Measurements from ENCODE around the gene FBRSL1. TPM values are rescaled to one million over a fixed set of nuclear protein-coding genes. Genes with fewer than 3 reads are reported as not detected.
"Not testable (repeated sequence)": the region's sequence is repeated elsewhere in the genome, so short reads cannot be mapped to it uniquely, and the experiment has no call there.

FBRSL1 gene
- total RNA-seq, 1 donor from 2014 or later, result 66.0 TPM

DNA sequence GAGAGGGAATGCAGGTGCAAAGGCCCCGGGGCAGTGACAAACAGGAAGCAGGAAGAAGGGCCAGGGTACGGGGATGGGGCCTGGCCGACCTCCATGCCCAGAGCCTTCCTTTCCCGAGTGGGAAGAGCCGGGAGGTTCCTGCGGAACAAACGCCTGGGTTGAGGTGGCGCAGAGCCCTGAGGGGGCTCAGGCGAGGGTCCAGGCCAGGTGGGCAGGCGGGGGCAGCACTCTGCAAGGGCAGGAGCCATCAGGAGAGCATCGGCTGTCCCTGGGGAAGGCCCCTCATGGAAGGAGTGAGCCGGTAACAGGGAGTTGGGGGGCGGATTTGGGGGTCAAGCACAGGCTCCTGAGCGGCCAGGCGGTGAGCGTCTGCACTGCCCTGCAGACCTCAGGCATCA, 18.1 kb upstream of the FBRSL1 start:
- DNase-seq, result no peak
- intact Hi-C loops (cut with micrococcal nuclease), result no loop called here
- no peaks in the 10 kb centered on the region for H3K9me3 ChIP-seq (replicated peaks)
- TF ChIP-seq, protein P1, sequence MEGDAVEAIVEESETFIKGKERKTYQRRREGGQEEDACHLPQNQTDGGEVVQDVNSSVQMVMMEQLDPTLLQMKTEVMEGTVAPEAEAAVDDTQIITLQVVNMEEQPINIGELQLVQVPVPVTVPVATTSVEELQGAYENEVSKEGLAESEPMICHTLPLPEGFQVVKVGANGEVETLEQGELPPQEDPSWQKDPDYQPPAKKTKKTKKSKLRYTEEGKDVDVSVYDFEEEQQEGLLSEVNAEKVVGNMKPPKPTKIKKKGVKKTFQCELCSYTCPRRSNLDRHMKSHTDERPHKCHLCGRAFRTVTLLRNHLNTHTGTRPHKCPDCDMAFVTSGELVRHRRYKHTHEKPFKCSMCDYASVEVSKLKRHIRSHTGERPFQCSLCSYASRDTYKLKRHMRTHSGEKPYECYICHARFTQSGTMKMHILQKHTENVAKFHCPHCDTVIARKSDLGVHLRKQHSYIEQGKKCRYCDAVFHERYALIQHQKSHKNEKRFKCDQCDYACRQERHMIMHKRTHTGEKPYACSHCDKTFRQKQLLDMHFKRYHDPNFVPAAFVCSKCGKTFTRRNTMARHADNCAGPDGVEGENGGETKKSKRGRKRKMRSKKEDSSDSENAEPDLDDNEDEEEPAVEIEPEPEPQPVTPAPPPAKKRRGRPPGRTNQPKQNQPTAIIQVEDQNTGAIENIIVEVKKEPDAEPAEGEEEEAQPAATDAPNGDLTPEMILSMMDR (IDR thresholded peaks at IDR 0.05; ENCODE audit: borderline replicate concordance), result no peak
- H3K27me3 ChIP-seq (ENCODE audit: low read depth), result peaks cover 23% of the 10 kb centered on the region
- H3K36me3 ChIP-seq, result no peaks in the 10 kb centered on the region
- H3K4me3 ChIP-seq, result no peak overlapping the region
- no peak overlapping the region for H3K27ac ChIP-seq (replicated peaks)
- H3K4me1 ChIP-seq, result peaks cover 4% of the 10 kb centered on the region

DNA sequence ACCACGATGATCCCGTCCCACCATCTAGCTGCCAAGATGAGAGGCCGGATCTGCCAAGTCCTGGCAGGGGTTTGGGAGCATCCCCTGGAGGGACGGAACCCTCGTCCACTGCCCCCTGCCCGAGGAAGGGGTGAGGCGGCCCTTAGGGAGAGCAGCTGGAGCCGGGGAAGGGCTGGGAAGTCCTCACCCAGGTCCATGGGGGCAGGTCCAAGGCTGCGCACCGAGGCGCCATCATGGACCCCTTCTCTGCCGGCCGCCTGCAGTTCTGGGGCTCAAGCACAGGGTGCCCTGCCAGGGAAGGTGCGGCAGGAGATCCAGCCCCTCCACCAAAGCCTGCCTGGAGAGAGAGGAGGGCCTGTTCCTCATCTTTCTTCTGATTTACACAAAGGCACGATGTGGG, 17.6 kb upstream of the FBRSL1 start:
- Histone ChIP-seq H3K27me3 (ENCODE audit: low read depth) (peaks cover 18% of the 10 kb centered on the region), H3K9me3 (replicated peaks) (no peaks in the 10 kb centered on the region), H3K4me1 (peaks cover 4% of the 10 kb centered on the region), H3K36me3 (no peaks in the 10 kb centered on the region), H3K4me3 (no peak overlapping the region), H3K27ac (replicated peaks) (no peak overlapping the region)
- TF ChIP-seq, protein P1 (IDR thresholded peaks at IDR 0.05; ENCODE audit: borderline replicate concordance), result no peak
- no peak for DNase-seq
- intact Hi-C loops (cut with micrococcal nuclease), result no loop called here

DNA sequence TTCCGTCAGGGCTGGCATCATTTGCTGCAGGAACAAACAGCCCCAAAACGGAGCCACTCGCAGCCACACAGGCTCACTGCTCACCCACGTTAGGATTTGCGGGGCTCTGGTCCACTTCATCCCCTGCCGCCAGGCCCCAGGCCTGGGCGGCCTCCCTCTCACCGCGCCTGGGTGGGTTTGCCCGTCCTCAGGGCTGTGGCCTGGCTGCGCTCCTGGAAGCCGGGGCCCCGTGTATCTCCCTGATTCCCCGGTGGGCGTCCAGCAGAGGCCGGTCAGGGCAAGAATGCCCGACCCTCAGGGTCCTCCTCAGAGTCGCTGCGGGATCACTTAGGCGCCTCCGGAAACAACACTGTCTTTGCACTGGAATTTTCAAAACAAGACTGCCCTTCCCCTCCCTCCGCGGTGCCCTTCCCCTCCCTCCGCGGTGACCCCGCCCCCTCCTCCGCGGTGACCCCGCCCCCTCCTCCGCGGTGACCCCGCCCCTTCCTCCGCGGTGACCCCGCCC, 15.7 kb upstream of the FBRSL1 start:
- no peaks in the 10 kb centered on the region for H3K36me3 ChIP-seq
- DNase-seq, result no peak
- H3K4me3 ChIP-seq, result no peak overlapping the region
- TF ChIP-seq, protein P1 (IDR thresholded peaks at IDR 0.05; ENCODE audit: borderline replicate concordance), result no peak
- peaks cover 11% of the 10 kb centered on the region for H3K27me3 ChIP-seq (ENCODE audit: low read depth)
- H3K4me1 ChIP-seq, result peaks cover 4% of the 10 kb centered on the region
- H3K27ac ChIP-seq (replicated peaks), result no peak overlapping the region
- no peaks in the 10 kb centered on the region for H3K9me3 ChIP-seq (replicated peaks)
- intact Hi-C loops (cut with micrococcal nuclease), result no loop called here

DNA sequence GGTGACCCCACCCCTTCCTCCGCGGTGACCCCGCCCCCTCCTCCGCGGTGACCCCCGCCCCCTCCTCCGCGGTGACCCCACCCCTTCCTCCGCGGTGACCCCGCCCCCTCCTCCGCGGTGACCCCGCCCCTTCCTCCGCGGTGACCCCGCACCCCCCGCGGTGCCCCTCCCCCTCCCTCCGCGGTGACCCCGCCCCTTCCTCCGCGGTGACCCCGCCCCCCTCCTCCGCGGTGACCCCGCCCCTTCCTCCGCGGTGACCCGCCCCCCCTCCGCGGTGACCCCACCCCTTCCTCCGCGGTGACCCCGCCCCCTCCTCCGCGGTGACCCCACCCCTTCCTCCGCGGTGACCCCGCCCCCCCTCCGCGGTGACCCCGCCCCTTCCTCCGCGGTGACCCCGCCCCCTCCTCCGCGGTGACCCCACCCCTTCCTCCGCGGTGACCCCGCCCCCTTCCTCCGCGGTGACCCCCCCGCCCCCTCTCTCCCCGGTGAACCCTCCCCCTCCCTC, 15.1 kb upstream of the FBRSL1 start:
- H3K4me1 ChIP-seq; intact Hi-C loops (cut with micrococcal nuclease): not testable (repeated sequence)

DNA sequence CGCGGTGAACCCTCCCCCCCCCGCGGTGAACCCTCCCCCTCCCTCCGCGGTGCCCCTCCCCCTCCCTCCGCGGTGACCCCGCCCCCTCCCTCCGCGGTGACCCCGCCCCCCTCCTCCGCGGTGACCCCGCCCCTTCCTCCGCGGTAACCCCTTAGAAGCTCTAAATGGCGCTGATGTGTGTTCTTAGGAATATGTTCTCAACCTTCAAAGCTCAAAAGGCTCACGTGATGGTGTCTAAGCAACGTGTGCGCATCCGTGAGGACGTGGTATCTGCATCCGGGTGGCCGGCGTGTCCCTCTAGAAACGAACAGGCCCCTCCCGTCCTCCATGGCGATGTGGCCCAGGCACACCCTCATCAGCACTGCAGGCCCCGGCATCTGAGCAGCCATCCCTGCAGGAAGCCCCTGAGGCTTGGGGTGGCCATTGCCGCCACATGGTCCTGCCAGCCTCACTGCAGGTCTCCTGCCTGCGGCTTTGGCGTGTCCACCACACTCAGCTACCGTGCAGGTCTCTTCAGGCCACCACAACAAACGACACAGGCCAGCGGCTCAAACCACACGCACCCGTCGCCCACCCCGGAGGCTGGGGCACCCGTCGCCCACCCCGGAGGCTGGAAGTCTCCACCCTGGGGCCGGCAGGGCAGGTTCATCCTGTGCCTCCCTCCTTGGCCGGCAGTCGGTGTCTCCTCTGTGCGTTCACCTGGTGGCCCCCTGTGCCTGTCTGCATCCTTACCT, 14.5 kb upstream of the FBRSL1 start:
- Histone ChIP-seq H3K27me3 (ENCODE audit: low read depth) (peaks cover 22% of the 10 kb centered on the region), H3K36me3 (no peaks in the 10 kb centered on the region), H3K27ac (replicated peaks) (no peak overlapping the region), H3K4me1 (peaks cover 4% of the 10 kb centered on the region), H3K9me3 (replicated peaks) (no peaks in the 10 kb centered on the region), H3K4me3 (no peak overlapping the region)
- TF ChIP-seq, protein P1 (IDR thresholded peaks at IDR 0.05; ENCODE audit: borderline replicate concordance), result no peak
- intact Hi-C loops (cut with micrococcal nuclease), result no loop called here
- no peak for DNase-seq

More for the DNA sequence above, 15.1 kb upstream of the FBRSL1 start:
- not testable (repeated sequence) for H3K27ac ChIP-seq (replicated peaks); DNase-seq; H3K4me3 ChIP-seq; H3K36me3 ChIP-seq; H3K9me3 ChIP-seq (replicated peaks)
- peaks cover 16% of the 10 kb centered on the region for H3K27me3 ChIP-seq (ENCODE audit: low read depth)

DNA sequence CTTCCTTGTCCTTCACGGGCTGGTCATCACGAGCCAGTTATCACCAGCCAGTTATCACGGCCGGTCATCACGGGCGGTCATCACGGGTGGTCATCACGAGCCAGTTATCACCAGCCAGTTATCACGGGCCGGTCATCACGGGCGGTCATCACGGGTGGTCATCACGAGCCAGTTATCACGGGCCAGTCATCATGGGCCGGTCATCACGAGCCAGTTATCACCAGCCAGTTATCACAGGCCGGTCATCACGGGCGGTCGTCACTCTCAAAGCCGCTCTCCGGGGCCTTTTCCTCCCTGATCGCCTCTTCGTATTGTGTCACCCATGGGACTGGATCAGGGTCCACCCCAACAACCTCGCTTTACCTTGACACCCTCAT, 13.9 kb upstream of the FBRSL1 start:
- H3K36me3 ChIP-seq, result no peaks in the 10 kb centered on the region
- H3K27ac ChIP-seq (replicated peaks), result no peak overlapping the region
- peaks cover 28% of the 10 kb centered on the region for H3K27me3 ChIP-seq (ENCODE audit: low read depth)
- no peak overlapping the region for H3K4me3 ChIP-seq
- TF ChIP-seq, protein P1 (IDR thresholded peaks at IDR 0.05; ENCODE audit: borderline replicate concordance), result no peak
- H3K9me3 ChIP-seq (replicated peaks), result no peaks in the 10 kb centered on the region
- intact Hi-C loops (cut with micrococcal nuclease), result no loop called here
- peaks cover 4% of the 10 kb centered on the region for H3K4me1 ChIP-seq
- DNase-seq, result no peak

Data from left ventricle myocardium inferior (tissue), 1 donor.